Kidney epithelial cell (primary cell): ENCODE measurements around the gene FAM118B. TPM values are rescaled to one million over a fixed set of nuclear protein-coding genes. Genes with fewer than 3 reads are reported as not detected.
A peak's percentile ranks its signal among the peaks of the same experiment; 100 is the strongest.

ENCODE experiments used
- DNase-seq: peaks from one replicate; pipeline ENCODE4 v3.0.0-alpha.2; 2010; ENCODE audit warnings: low read depth
- H3K27me3 ChIP-seq: 2 replicates; pipeline ENCODE4 v1.6.0; 2011; ENCODE audit warnings: low read length; ENCODE audit not compliant: control insufficient read depth, insufficient read depth
- H3K36me3 ChIP-seq: 2 replicates; pipeline ENCODE4 v1.5.1; 2011; ENCODE audit warnings: low read length; ENCODE audit not compliant: control insufficient read depth, insufficient read depth
- H3K4me3 ChIP-seq: 2 replicates; pipeline ENCODE4 v1.5.1; 2011; ENCODE audit warnings: low read depth, mild to moderate bottlenecking, control low read depth, low read length
- CTCF ChIP-seq: IDR thresholded peaks from 2 replicates; pipeline ENCODE4 v1.5.1; 2011; ENCODE audit warnings: mild to moderate bottlenecking, moderate library complexity, low read length, control low read depth, inconsistent platforms; ENCODE audit not compliant: insufficient read depth, poor library complexity, severe bottlenecking
- total RNA-seq: library from RNA; depleted of rRNA; stranded (reverse); fragments of >200 nt; gene quantifications from 2 replicates; pipeline ENCODE4 v1.2.3, GENCODE V29; 2015

FAM118B gene
- total RNA-seq, 1 donor from 2014 or later: 36.0 TPM

DNA sequence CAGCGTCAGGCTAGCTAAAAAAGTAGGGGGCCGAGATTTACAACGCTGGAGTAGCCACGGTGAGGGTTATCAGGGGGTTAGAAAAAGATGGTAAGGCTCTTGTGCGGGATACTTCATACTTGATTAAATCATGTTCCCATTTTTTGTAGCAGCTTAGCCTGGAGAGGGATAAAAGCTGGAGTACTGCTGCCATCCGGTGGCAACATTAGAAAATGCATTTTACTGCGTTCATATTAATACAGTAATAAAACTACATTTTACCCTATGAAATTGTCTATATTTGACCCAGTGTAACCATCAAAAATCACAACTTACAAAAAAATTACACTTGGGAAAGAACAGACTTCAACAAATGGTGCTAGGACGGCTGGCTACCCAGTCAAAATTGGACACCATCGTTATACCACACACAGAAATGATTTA is 17.4 kb upstream of the FAM118B start:
- Histone ChIP-seq H3K27me3 (no peaks in the 10 kb centered on the region), H3K36me3 (no peaks in the 10 kb centered on the region), H3K4me3 (no peak overlapping the region)
- TF ChIP-seq CTCF: peak; percentile 50
- no peak for DNase-seq

- no peak for TF ChIP-seq CTCF
- no peaks in the 10 kb centered on the region for H3K36me3 ChIP-seq
- no peaks in the 10 kb centered on the region for H3K27me3 ChIP-seq
- no peak overlapping the region for H3K4me3 ChIP-seq
- no peak for DNase-seq
These were observed 16.5 kb upstream of the FAM118B start for GRCh38 chr11:126195119-126195518.

DNA sequence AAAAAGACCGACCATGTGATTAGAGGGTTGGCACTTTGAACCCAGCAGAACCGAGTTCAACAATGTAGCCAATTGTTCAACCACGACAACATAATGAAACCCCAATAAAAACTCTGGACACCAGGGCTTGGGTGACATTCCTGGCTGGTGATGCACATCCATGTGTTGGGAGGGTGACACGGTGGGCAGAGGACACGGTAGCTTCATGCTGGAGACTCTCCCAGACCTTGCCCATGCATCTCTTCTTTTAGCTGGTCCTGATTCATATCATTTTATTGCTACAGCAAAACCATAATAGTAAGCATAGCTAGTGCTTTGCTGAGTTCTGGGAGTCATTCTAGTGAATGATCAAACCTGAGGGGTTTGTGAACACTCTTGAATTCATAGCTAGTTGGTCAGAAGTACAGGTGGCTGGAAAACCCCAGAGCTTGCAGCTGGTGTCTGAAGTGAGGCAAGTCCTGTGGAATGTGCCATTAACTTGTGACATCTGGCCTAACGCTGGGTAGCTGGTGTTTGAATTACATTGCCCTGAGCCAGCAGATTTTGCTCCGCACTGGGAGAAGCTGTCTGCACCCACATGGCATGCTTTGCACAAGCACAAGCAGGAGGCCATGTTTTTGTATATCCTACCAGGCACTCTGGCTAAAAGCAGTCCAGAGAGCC is 14.2 kb upstream of the FAM118B start:
- peak; percentile 97 for DNase-seq
- TF ChIP-seq CTCF: no peak
- Histone ChIP-seq H3K27me3 (no peaks in the 10 kb centered on the region), H3K4me3 (no peak overlapping the region), H3K36me3 (no peaks in the 10 kb centered on the region)

DNA sequence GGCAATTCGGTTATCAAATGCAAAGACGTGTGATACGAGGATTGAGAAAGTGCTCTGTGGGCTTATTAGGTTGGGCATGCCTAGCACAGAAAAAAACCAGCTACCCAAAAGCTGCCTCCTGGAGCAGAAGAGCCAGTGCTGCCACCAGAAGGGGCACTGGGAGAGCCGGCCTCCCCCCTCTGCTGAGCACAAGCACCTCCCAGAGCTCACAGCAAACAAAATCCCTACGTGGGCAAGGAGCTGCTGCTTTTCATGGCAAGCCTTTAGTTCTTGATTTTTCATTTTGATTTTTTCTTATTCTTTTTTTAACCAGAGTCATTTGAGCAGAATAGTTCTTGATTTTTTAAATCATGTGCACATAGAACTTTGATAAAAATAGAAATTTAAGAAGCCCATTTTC is 12.9 kb upstream of the FAM118B start:
- Histone ChIP-seq H3K4me3 (no peak overlapping the region), H3K36me3 (peaks cover 1% of the 10 kb centered on the region), H3K27me3 (no peaks in the 10 kb centered on the region)
- TF ChIP-seq CTCF: no peak
- DNase-seq: no peak

DNA sequence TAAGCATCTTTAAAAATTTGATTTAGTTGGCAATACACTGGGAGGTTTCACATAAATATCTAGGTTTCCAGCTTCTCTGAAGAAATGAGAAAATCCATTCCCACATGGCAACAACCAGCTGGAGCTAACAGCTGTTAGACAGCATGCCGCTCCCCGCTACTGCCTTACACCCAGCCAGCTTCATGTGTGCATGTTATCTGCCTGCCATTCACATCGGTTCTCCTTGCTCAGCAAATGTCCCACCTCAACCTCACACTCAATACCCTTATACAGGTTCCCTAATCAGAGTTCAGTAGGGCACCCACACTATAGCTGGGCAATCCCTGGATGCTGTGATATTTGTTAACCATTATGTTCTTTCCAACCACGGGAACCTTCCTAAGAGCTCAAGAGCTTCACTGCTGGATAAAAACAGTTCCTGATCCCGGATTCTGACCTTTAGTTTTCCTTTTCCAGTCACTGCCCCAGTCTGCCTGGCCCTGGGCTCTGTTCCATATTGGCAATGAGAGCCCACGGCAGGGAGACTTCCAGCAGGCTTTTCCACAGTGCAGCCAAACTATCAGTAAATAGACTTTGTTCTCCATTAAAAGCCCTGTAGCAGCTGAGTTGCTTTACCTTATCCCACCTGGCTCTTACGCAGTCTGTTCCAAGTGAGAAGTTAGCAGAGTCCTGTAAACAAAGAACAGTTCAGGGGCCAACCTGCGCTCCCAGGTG is 8.8 kb upstream of the FAM118B start:
- Histone ChIP-seq H3K36me3 (peaks cover 3% of the 10 kb centered on the region), H3K4me3 (no peak overlapping the region), H3K27me3 (no peaks in the 10 kb centered on the region)
- no peak for TF ChIP-seq CTCF
- DNase-seq: no peak
